Hindlimb muscle (tissue), 1 donor: ENCODE data around the gene COX19. TPM values are rescaled to one million over a fixed set of nuclear protein-coding genes. Genes with fewer than 3 reads are reported as not detected.

ENCODE experiments used
- DNase-seq: peaks from one replicate; pipeline ENCODE4 v3.0.0-alpha.2; 2013
- polyA plus RNA-seq: library from polyadenylated mRNA; unstranded; fragments of 120-200 nt; gene quantifications from one replicate; pipeline ENCODE4 v1.2.1, GENCODE V29; 2013; ENCODE audit not compliant: insufficient read length

Gene COX19
- polyA plus RNA-seq, 1 donor, result 13.1 TPM

DNA sequence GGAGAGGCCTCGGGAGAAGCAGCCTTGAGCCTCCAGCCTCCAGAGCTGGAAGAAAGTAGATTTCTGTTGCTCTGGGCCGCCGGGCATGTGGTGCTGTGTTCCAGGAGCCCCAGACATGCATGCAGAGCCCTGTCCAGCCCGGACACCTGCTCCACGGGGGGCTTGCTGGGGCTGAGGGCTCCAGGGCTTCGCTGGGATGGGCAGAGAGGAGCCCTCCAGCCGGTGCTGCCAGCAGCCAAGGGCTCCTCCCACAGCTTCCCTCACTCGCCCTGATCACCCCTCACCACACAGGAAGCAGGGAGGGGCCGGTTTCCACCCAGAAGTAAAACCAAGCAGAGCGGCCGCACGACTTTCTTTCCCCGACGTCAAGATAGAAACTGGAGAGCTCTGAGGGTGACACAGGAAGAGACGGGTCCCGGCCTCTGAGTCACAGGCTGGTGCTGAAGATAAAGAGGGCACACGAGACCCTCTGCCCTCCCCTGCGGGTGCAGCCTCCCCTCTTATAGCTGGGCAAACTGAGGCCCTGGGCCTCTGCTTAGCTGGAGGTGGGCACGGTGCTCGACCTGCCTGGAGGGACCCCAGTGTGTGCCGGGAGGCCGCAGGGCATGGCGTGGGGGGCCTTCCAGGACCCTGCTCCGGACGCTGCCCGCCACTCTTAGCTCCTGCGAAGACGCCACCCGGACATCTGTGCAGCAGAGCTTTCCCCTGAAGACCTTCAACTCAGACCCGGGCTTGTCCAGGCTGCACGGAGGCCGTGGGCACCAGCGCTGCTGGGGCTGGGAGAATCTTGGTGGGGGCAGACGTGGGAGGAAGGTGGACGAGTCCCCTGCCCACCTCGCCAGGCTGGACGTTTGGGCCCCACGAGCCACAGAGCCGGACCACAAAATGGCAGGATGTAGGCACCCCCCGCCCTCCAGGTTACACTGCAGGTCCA is 52.0 kb downstream of the COX19 start:
- DNase-seq, result peak; percentile 43

DNA sequence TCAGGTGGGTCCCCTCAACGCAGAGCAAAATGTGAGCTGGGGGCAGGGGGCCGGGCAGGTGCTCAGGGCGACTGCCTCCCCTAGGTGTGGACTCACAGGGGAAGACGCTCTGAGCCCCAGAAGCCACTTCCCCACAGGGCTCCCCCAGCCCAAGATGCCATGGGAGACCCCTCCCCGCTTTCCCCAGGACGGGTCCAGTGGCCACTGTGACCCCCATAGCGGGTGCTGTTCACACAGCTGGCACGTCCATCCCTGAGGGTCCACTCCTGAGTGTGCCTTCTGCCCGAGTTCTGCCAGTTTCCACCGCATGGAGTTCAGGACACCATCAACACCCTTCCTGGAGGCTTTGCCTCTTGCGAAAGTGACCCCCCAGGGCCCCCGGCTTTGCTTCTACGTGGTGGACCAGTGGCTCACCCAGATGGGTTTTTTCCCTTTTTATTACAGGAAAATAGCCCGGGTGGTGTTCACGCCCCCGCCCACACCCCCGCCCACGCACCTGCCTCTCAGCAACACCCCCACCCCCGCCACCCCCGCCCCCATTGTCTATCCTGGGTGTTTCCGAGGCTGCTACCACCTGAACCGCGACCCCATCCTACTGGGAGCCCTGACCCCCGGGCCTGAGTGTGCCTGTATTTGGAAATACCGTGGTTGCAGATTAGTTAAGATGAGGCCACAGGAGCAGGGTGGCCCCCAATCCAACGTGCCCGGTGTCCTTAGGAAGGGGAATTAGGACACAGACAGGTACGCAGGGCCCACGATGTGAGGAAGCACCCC is 52.8 kb downstream of the COX19 start:
- DNase-seq, result no peak

DNA sequence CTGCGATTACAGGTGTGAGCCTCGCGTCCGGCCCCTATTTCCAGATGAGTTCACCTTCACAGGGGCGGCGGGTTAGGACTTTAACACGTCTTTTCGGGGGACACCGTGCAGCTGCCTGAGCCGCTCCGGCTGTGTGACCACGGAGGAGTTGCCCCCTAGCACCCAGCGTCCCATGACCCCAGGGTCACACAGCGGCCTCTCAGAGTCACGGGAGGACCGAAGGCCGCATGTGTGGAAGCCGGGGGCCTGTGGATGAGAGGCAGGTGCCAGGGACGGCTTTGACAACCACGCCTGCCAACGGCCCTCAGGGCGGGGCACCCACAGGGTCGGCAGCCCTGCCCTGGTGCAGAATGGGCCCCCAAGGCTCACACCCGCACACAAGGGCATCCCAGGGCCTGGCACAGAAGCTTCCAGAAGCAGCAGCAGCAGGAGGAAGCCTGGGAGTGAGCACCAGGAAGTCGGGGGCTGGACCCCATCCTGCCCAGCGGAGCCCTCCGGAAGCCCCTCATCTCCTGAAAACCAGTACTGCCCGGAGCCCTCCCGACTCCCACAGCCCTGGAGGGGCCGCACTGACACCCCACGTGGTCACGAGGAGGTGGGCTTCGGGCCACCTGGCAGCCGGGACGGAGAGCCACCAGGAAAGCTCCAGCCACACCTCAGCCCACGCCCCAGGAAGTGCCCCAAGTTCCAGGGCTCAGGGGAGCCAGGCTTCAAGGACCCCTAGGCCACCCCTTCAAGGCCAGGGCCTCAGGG is 53.6 kb downstream of the COX19 start:
- DNase-seq, result no peak

DNA sequence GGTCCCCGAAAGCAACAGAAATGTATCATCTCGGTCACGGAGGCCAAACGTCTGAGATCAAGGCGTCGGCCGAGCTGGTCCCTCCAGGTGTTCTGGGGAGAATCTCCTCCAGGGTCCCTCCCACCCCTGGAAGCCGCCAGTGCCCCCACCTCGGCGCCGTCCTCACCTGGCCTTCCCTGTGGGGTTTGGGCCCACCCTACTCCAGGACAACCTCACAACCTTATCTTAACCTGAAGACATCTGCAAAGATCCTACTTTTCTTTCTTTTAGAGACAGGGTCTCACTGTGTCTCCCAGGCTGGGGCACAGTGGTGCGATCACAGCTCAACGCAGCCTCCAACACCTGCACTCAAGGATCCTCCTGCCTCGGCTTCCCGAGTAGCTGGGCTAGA is 54.3 kb downstream of the COX19 start:
- no peak for DNase-seq

DNA sequence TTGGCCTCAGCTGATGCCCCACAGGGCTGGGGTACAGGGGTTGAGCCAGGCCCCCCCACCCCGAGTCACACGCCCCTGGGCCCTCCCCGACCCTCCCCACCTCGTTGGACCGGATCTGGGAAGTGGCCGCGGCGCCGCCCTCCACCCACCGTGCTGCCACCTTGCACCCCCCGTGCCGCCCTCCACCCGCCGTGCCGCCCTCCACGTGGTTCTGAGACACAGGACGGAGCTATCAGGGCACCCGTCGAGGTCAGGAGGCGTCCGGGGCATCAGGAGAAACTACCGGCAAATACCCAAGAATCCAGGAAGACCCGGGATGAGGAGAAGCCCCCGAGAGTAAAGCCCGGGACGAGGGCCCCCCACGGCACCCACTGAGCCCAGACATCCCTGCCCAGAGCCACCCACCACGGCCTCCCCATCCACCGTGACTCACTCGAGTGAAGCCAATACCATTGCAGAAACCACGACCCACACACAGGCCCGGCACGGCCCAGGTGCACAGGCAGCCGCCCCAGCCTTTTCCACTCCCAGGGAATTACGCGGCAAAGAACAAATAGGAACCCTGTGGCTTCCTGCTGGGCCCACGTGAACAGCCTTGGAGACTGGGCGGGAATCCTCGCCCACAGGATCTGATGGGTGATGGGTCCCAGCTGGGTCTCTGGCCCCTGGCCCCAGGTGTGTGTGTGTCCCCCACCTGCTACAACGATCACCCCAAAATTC is 54.8 kb downstream of the COX19 start:
- no peak for DNase-seq

DNA sequence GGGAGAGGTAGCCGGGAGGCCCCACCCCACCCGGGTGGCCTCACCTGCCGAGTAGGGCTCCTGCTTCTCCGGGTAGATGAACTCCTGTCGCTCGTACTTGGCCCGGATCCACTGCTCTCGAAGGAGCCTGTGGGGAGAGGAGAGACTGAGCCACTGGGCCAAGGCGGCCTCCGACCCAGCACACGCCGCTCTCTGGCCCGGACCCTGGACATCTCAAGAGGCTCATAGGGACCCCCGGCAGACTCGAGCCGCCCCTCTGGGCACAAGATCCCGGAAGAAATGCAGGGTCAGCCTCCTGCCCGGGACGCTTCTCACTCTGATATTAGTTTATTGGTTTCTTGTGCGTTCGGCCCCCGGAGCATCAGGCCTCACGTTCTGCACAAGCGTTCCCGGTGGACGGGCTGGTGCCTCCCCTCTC is 55.4 kb downstream of the COX19 start:
- DNase-seq, result no peak

DNA sequence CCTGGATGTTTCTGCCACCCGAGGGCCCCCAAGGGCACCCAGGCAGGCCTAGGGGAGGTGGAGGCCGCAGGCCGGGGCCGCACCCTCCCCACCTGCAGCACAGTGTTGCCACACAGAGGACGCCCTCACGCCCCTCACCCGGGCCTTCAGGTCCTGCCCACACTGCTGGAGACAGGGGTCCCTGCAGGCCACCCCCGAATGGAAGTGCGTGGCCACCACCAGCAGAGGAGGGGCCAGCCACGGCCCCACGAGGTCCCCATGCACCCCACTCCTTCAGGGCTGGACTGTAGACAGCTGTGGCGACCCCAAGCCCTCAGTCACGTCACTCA is 56.3 kb downstream of the COX19 start:
- no peak for DNase-seq

DNA sequence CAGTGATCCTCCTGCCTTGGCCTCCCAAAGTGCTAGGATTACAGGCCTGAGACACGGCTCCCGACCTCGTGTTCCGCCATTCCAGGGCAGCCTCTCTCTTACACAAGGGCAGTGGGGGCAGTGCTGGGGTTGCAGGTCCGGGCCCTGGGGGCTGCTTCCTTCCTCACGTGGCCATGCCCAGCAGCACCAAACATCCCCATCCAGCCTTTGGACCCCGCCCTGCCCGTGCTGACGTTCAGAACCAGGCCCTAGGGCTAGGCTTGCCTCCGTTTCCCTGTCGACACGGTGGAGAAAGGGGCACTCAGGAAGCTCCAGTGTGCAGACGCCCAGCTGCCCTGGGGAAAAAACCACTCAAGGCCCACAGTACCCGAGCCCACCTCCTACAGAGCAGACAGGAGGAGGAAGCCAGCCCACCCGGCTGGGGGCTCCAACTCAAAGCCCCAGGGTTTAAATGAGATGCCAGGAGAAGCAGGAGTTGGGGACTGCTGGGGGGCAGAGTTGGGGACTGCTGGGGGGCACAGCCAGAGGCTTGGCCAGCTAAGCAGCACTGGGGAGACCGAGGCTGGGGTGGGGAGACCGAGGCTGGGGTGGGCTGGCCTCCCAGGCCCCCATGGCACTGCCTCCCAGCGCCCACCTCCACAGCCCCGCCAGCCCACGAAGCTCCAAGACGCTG is 56.8 kb downstream of the COX19 start:
- DNase-seq, result no peak

DNA sequence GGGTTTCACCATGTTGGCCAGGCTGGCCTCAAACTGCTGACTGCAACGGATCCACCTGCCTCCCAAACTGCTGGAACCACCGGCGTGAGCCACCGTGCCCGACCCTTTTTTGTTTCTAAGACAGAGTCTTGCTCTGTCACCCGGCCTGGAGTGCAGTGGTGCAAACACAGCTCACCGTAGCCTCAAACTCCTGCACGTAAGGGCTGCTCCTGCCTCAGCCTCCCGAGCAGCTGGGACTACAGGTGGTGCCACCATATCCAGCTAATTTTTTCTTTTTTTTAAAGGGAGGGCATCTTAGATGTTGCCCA is 57.3 kb downstream of the COX19 start:
- no peak for DNase-seq

DNA sequence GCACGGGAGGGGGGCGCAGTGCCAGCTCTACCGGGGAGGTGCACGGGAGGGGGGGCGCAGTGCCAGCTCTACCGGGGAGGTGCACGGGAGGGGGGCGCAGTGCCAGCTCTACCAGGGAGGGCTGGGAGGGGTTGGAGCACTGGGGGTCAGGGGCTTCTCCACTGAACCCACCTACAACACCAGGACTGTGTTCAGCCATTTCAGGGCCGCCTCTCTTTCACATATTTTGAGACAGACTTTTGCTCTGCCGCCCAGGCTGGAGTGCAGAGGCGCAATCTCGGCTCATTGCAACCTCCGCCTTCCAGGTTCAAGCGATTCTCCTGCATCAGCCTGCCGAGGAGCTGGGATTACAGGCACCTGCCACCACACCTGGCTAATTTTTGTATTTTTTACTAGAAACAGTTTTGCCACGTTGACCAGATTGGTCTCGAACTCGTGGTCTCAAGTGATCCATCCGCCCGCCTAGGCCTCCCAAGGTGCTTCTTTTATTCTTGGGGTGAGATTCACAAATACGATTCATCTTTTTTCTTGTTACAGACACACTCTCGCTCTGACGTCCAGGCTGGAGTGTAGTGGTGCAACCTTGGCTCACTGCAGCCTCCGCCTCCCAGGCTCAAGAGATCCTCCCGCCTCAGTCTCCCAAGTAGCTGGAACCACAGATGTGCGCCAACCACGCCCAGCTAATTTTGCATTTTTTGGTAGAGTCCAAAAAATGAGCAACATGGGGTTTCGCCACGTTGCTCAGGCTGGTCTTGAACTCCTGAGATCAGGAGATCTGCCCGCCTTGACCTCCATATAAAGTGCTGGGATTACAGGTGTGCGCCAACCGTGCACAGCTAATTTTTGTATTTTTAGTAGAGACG is 57.9 kb downstream of the COX19 start:
- no peak for DNase-seq

DNA sequence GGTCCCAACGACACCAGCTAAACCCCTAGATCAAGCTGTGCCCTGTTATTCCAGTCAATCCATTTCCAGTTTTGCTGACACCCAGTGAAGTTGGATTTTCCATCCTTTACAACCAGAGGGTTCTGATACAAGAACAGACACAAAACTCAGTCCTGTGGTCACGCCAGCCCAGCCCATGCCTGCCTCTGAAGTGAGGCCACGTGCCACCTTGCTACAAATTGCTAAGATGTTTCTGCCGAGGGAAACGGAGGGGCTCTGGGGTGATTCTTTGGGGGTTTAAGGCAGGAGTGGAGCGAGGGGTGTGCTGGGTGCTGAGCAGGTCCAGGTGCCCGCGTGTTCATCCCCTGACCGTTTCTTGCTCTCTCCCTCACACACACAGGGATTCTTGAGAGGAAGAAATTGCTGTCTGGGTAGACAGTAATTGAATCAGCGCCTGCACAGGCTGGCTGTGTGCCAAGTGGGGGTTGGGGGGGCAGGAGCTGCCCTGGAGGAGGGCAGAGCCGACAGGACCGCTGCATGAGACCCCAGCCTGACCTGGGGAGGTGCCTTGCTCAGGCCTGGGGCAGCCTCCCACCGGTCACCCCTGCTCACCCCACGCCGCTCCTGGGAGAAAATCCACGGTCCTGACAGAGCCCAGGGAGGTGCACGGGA is 58.9 kb downstream of the COX19 start:
- DNase-seq, result no peak

Other genes starting within 250 kb of the COX19 start
- 31.6 TPM for gene DNAAF5, start 248.8 kb downstream of the COX19 start, polyA plus RNA-seq
- 35.7 TPM for gene PRKAR1B, start 248.3 kb downstream of the COX19 start, polyA plus RNA-seq
- gene SUN1, start 143.1 kb downstream of the COX19 start, polyA plus RNA-seq, result 227 TPM
- 50.6 TPM for gene GET4, start 99.0 kb downstream of the COX19 start, polyA plus RNA-seq
- 2.1 TPM for gene ADAP1, start 20.9 kb downstream of the COX19 start, polyA plus RNA-seq
- 1.7 TPM for gene CYP2W1, start 7.6 kb upstream of the COX19 start, polyA plus RNA-seq
- 6.2 TPM for gene GPR146, start 69.0 kb upstream of the COX19 start, polyA plus RNA-seq
- gene GPER1, start 112.6 kb upstream of the COX19 start, polyA plus RNA-seq, result 14.2 TPM
- 13.1 TPM for gene ZFAND2A, start 184.6 kb upstream of the COX19 start, polyA plus RNA-seq